Activated CD8-positive, alpha-beta T cell treated with anti-CD3 and anti-CD28 coated beads, Interleukin-2, amount 10 ng/mL, durations not matched to agents 7 days and 5 days (primary cell): ENCODE data around the gene HOMER2. TPM values are rescaled to one million over a fixed set of nuclear protein-coding genes. Genes with fewer than 3 reads are reported as not detected.
"Not testable (repeated sequence)": the region's sequence is repeated elsewhere in the genome, so short reads cannot be mapped to it uniquely, and the experiment has no call there.

Source experiments
- ATAC-seq: fragments of 150-1000 bp; cut with Tn5 transposase; one replicate; pipeline ENCODE4 v1.10.0; 2021; ENCODE audit warnings: moderate library complexity
- CTCF ChIA-PET: fragments of 350-600 bp; sonication (Branson Sonifier 250); formaldehyde crosslinking; loops from one replicate; lab custom pipeline; 2021; ENCODE audit warnings: antibody characterized with exemption; lab: Charles Lee
- POLR2A ChIA-PET: fragments of 350-600 bp; sonication (Branson Sonifier 250); formaldehyde crosslinking; loops from one replicate; lab custom pipeline; 2021; ENCODE audit warnings: antibody characterized with exemption; lab: Charles Lee
- DNase-seq: peaks from one replicate; pipeline ENCODE4 v3.0.0-alpha.2; 2020
- H3K27ac Mint-ChIP-seq: one replicate; pipeline ENCODE4 v1.8.0; 2021; ENCODE audit warnings: mild to moderate bottlenecking, mixed read lengths
- H3K27me3 Mint-ChIP-seq: one replicate; pipeline ENCODE4 v1.8.0; 2021; ENCODE audit warnings: low read depth, mixed read lengths
- H3K36me3 Mint-ChIP-seq: one replicate; pipeline ENCODE4 v1.8.0; 2021; ENCODE audit warnings: low read depth, mixed read lengths
- H3K4me1 Mint-ChIP-seq: one replicate; pipeline ENCODE4 v1.8.0; 2021; ENCODE audit warnings: low read depth, mixed read lengths
- H3K4me3 Mint-ChIP-seq: one replicate; pipeline ENCODE4 v1.8.0; 2021; ENCODE audit warnings: mild to moderate bottlenecking, mixed read lengths
- H3K9me3 Mint-ChIP-seq: one replicate; pipeline ENCODE4 v1.8.0; 2022; ENCODE audit warnings: mixed read lengths; ENCODE audit not compliant: insufficient read depth
- total RNA-seq, 2 experiments: library from RNA; stranded (reverse); gene quantifications; one replicate each; pipeline ENCODE4 v1.2.3, GENCODE V29; 2021

The HOMER2 gene
- total RNA-seq, 2 experiments from 2014 or later = 12.0 to 12.8 TPM

DNA sequence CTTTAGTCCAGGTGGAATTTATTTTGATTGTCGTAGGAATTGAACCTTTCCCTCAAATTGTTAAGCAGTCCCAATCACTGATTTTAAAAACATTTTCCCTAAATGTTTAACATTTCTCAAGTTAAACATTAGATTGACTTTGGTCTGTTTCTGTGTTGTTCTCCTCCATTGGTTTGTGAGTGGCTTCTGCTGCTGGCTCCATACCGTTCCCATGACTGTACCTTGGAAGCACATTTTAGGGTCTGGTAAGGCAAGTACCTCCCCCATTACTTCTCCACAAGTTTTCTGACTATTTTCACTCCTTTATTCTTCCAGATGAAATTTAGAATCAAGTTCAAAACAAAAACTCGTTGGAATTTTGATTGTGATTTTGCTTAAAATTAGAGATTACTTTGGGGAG lies 131.1 kb downstream of the HOMER2 start:
- H3K4me1 Mint-ChIP-seq, CTCF ChIA-PET, POLR2A ChIA-PET, DNase-seq, H3K4me3 Mint-ChIP-seq, ATAC-seq, H3K27me3 Mint-ChIP-seq, H3K9me3 Mint-ChIP-seq: not testable (repeated sequence)
- H3K27ac Mint-ChIP-seq = peak overlapping the region; percentile 14
- peaks cover 55% of the 10 kb centered on the region for H3K36me3 Mint-ChIP-seq

DNA sequence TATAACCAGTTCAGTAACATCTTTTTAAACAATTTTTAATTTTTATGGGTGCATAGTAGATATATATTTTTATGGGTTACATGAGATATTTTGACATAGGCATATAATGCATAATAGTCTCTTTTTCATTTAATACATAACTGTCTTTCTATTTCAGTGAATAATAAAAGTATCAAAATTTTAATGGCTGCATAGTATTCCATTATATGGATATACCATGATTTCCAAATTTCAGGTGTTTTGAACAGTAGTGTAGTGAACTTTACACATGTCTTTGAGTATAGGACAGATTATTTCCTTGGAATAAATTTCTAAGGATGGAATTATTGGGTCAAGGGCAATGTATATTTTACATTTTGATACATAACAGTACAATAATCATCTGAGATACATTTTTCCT lies 132.4 kb downstream of the HOMER2 start:
- DNase-seq (no peak), ATAC-seq (no peak)
- ChIA-PET POLR2A (no interaction called here), CTCF (no interaction called here)
- Mint-ChIP-seq H3K27me3 (no peaks in the 10 kb centered on the region), H3K9me3 (no peaks in the 10 kb centered on the region), H3K4me1 (peaks cover 4% of the 10 kb centered on the region), H3K36me3 (peaks cover 58% of the 10 kb centered on the region), H3K4me3 (no peak overlapping the region), H3K27ac (no peak overlapping the region)

GRCh38 chr15:82812994-82813393 lies 139.5 kb downstream of the HOMER2 start:
- Mint-ChIP-seq H3K4me3 (no peak overlapping the region), H3K27ac (no peak overlapping the region), H3K4me1 (peaks cover 36% of the 10 kb centered on the region), H3K9me3 (no peaks in the 10 kb centered on the region), H3K27me3 (no peaks in the 10 kb centered on the region), H3K36me3 (peaks cover 48% of the 10 kb centered on the region)
- ChIA-PET CTCF (interaction anchor here (1.2 to 1.6 kb wide), 4 partner anchors 18 to 273 kb away, joined by 3 to 4 read pairs (median 3); partner anchors contain the start of gene RPS17), POLR2A (interaction anchor here (0.9 to 1.7 kb wide), 2 partner anchors 63 to 270 kb away, joined by 3 read pairs; no protein-coding TSS in a partner anchor)
- ATAC-seq (no peak), DNase-seq (no peak)

GRCh38 chr15:82810890-82811426 lies 141.6 kb downstream of the HOMER2 start:
- Mint-ChIP-seq H3K27ac (peak overlapping the region; percentile 87), H3K9me3 (no peaks in the 10 kb centered on the region), H3K27me3 (peaks cover 3% of the 10 kb centered on the region), H3K4me1 (peaks cover 36% of the 10 kb centered on the region), H3K36me3 (peaks cover 33% of the 10 kb centered on the region), H3K4me3 (peak overlapping the region; percentile 82)
- no peak for ATAC-seq
- DNase-seq = peak; percentile 63
- CTCF ChIA-PET = interaction anchor here (0.6 to 3.3 kb wide), 7 partner anchors 21 to 252 kb away, joined by 3 to 18 read pairs (median 4); no protein-coding TSS in a partner anchor
- POLR2A ChIA-PET = interaction anchor here (0.9 to 4.4 kb wide), 10 partner anchors 22 to 271 kb away, joined by 3 to 44 read pairs (median 9); partner anchors contain the start of genes C15orf40, RAMAC and RPS17

DNA sequence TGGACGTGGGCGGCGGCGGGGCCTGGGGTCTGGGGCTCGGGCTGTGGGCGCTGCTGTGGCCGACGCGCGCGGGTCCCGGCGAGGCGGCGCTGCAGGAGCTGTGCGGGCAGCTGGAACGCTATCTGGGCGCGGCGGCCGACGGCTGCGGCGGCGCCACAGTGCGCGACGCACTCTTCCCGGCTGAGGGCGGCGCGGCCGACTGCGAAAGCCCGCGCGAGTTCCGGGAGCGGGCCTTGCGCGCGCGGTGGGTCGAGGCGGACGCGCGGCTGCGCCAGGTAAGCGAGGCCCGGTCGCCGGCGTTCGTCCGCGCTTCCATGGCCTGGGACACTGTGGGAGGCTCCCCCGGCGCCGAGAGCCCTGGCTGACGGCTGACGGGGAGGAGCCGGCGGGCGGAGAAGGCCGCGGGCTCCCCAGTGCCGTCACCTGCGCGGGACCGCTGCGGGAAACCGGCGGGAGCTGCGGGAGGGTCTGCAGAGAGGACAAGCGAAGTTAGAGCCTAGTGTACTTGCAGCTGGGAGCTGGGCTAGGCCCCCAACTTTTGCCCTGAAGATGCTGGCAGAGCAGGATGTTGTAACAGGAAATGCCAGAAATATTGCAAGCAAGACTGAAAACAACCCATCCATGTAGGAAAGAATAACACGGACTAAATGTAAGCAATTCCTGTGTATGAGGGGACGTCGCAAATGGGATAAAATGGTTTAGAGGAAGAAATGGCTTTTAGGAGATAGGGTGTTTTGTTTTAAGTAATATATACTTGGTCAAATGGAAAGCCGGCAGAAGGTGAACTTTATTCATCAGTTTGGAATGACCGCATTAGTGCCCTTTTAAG lies 142.2 kb downstream of the HOMER2 start:
- H3K27ac Mint-ChIP-seq = peak overlapping the region; percentile 87
- DNase-seq (peak; percentile 47), ATAC-seq (peak; percentile 45)
- H3K4me3 Mint-ChIP-seq = peak overlapping the region; percentile 82
- ChIA-PET CTCF (interaction anchor here (0.6 to 3.3 kb wide), 7 partner anchors 22 to 279 kb away, joined by 3 to 18 read pairs (median 6); no protein-coding TSS in a partner anchor), POLR2A (interaction anchor here (1.4 to 4.4 kb wide), 9 partner anchors 22 to 270 kb away, joined by 3 to 44 read pairs (median 10); partner anchors contain the start of genes C15orf40, RAMAC and RPS17)
- peaks cover 3% of the 10 kb centered on the region for H3K27me3 Mint-ChIP-seq
- no peaks in the 10 kb centered on the region for H3K9me3 Mint-ChIP-seq
- peaks cover 32% of the 10 kb centered on the region for H3K4me1 Mint-ChIP-seq
- H3K36me3 Mint-ChIP-seq = peaks cover 27% of the 10 kb centered on the region

- POLR2A ChIA-PET = interaction anchor here (0.8 to 4.4 kb wide), 10 partner anchors 8 to 270 kb away, joined by 3 to 44 read pairs (median 9); partner anchors contain the start of genes C15orf40, RAMAC and RPS17
- H3K4me1 Mint-ChIP-seq = peaks cover 32% of the 10 kb centered on the region
Observed at GRCh38 chr15:82809308-82810060, 143.0 kb downstream of the HOMER2 start, which contains the start of gene WHAMM. Gene WHAMM, plus strand, starts transcription at chr15:82809628. Its CDS starts 99 bp downstream, at chr15:82809727.

DNA sequence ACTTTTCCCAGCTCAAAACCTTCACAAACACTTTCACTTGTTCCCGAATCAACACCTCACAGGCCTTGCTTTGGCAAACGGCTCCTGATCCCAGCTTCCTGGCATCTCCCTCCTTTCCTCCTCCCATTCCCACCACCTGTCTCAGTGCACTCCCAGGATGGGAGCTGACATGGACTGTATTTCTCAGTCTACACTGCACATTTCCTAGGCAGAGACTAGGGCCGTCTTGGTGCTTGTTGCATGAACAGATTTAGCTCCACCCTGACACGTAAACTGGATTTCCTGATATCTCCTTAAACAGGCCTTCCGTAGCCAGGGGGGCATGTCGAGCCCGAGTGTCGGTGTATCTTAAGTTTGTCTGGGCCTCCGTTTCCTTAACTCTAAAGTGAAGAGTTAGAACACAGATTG lies 143.9 kb downstream of the HOMER2 start:
- Mint-ChIP-seq H3K36me3 (peaks cover 16% of the 10 kb centered on the region), H3K27me3 (peaks cover 10% of the 10 kb centered on the region), H3K4me1 (peaks cover 28% of the 10 kb centered on the region), H3K9me3 (no peaks in the 10 kb centered on the region), H3K27ac (no peak overlapping the region), H3K4me3 (peak overlapping the region; percentile 75)
- DNase-seq = no peak
- no peak for ATAC-seq
- ChIA-PET CTCF (interaction anchor here (1.6 kb wide), 2 partner anchors 203 to 278 kb away, joined by 4 to 6 read pairs; partner anchors contain the start of gene C15orf40), POLR2A (interaction anchor here (0.7 to 4.4 kb wide), 6 partner anchors 9 to 269 kb away, joined by 3 to 44 read pairs (median 4); partner anchors contain the start of genes C15orf40 and RPS17)

More at GRCh38 chr15:82809308-82810060, 143.0 kb downstream of the HOMER2 start, which contains the start of gene WHAMM:
- CTCF ChIA-PET = interaction anchor here (1.3 to 3.3 kb wide), 6 partner anchors 23 to 279 kb away, joined by 3 to 18 read pairs (median 5); partner anchors contain the start of gene C15orf40
- ATAC-seq (peak; percentile 97), DNase-seq (peak; percentile 97)
- Mint-ChIP-seq H3K27me3 (peaks cover 5% of the 10 kb centered on the region), H3K9me3 (no peaks in the 10 kb centered on the region), H3K4me3 (peak within 1 kb of the TSS; percentile 82), H3K36me3 (peaks cover 24% of the 10 kb centered on the region), H3K27ac (peak within 1 kb of the TSS; percentile 87)

DNA sequence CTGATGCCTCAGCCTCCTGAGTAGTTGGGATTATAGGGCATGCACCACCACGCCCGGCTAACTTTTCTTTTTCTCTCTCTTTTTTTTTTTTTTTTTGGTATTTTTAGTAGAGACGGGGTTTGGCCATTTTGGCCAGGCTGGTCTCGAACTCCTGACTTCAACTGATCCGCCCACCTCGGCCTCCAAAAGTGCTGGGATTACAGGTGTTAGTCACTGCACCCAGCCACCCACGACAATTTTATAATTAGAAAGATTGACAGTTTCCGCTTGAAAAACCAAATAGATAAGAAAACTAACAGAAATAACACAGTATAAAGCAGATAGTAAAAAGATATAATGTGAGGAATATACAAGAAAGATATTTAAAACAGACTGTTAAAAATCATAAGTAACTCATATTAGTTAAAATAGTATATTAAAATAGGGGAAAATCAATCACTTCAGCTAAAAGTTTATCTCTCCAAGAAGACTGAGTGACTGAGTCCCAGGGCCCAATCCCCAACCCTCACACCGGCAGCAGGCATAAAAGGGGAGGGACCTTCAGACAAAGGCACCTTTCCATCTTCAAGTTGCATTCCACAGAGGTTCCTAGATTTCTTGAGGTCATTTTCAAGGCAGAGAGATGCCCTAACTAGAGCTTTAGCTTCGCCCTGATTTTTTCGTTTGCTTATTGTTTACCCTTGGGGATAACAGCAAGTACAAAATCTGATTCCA lies 144.4 kb downstream of the HOMER2 start:
- DNase-seq (no peak), ATAC-seq (no peak)
- no peaks in the 10 kb centered on the region for H3K9me3 Mint-ChIP-seq
- no peak overlapping the region for H3K4me3 Mint-ChIP-seq
- H3K4me1 Mint-ChIP-seq = peaks cover 28% of the 10 kb centered on the region
- POLR2A ChIA-PET = interaction anchor here (0.7 to 4.4 kb wide), 2 partner anchors 58 to 268 kb away, joined by 4 to 44 read pairs; partner anchors contain the start of gene RPS17
- H3K27ac Mint-ChIP-seq = no peak overlapping the region
- H3K36me3 Mint-ChIP-seq = peaks cover 15% of the 10 kb centered on the region
- CTCF ChIA-PET = interaction anchor here (1.6 kb wide), 1 partner anchor 203 kb away, joined by 4 read pairs; the partner anchor contains the start of gene C15orf40
- H3K27me3 Mint-ChIP-seq = peaks cover 13% of the 10 kb centered on the region

DNA sequence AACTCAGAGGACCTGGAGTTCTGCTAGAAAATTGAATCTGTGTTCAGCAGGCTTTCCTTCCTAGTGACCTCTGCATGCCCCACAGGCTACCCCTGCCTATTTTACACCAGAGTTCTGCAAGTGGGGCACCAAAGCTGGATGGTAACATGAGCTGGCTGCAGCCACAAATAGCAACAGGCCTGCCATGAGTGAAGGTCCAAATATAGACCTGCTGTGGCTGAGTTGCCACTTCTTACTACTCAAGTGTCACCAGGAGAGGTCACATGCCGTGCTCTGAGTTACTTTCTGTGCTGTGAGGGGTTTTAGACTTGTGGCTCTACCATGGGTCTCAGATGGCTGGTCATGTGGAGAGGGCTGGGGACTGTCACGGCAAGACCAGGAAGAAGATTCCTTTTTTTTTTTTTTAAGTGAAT lies 146.5 kb downstream of the HOMER2 start, which contains the start of gene FSD2:
FSD2 (minus strand) TSS at position 76 of the 413 bp plus-strand sequence. CDS start 18,679 bp downstream, outside the sequence.
- ATAC-seq (no peak), DNase-seq (no peak)
- no peak within 1 kb of the TSS for H3K4me3 Mint-ChIP-seq
- peaks cover 12% of the 10 kb centered on the region for H3K4me1 Mint-ChIP-seq
- POLR2A ChIA-PET = no interaction called here
- CTCF ChIA-PET = no interaction called here
- H3K36me3 Mint-ChIP-seq = no peaks in the 10 kb centered on the region
- peaks cover 19% of the 10 kb centered on the region for H3K27me3 Mint-ChIP-seq
- H3K9me3 Mint-ChIP-seq = no peaks in the 10 kb centered on the region
- H3K27ac Mint-ChIP-seq = no peak within 1 kb of the TSS

- no peaks in the 10 kb centered on the region for H3K36me3 Mint-ChIP-seq
- ChIA-PET POLR2A (interaction anchor here (0.5 to 1.3 kb wide), 3 partner anchors 54 to 184 kb away, joined by 4 to 5 read pairs (median 4); no protein-coding TSS in a partner anchor), CTCF (interaction anchor here (1.0 kb wide), 1 partner anchor 373 kb away, joined by 3 read pairs; no protein-coding TSS in a partner anchor)
- ATAC-seq = no peak
- no peak overlapping the region for H3K4me3 Mint-ChIP-seq
- H3K4me1 Mint-ChIP-seq = peaks cover 12% of the 10 kb centered on the region
- DNase-seq = no peak
- peaks cover 20% of the 10 kb centered on the region for H3K27me3 Mint-ChIP-seq
- no peak overlapping the region for H3K27ac Mint-ChIP-seq
- H3K9me3 Mint-ChIP-seq = no peaks in the 10 kb centered on the region
Observed at GRCh38 chr15:82804575-82804949, 148.0 kb downstream of the HOMER2 start.
